ENCODE measurements around the gene CCDC85B.

DNA sequence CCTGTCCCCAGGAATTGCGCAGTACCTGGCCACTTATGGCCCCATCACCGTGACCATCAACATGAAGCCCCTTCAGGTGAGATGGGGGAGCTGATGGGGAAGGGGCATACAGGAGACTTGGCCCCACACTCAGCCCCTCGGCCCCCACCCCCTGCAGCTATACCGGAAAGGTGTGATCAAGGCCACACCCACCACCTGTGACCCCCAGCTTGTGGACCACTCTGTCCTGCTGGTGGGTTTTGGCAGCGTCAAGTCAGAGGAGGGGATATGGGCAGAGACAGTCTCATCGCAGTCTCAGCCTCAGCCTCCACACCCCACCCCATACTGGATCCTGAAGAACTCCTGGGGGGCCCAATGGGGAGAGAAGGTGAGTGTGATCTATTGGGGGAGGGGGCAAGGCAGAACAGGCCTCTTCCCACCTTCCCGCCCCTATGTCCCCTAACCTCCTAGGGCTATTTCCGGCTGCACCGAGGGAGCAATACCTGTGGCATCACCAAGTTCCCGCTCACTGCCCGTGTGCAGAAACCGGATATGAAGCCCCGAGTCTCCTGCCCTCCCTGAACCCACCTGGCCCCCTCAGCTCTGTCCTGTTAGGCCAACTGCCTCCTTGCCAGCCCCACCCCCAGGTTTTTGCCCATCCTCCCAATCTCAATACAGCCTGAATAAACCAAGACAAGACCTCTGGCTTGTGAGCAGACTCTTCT is 7.3 kb upstream of the CCDC85B start:
- TF ChIP-seq, protein P1, sequence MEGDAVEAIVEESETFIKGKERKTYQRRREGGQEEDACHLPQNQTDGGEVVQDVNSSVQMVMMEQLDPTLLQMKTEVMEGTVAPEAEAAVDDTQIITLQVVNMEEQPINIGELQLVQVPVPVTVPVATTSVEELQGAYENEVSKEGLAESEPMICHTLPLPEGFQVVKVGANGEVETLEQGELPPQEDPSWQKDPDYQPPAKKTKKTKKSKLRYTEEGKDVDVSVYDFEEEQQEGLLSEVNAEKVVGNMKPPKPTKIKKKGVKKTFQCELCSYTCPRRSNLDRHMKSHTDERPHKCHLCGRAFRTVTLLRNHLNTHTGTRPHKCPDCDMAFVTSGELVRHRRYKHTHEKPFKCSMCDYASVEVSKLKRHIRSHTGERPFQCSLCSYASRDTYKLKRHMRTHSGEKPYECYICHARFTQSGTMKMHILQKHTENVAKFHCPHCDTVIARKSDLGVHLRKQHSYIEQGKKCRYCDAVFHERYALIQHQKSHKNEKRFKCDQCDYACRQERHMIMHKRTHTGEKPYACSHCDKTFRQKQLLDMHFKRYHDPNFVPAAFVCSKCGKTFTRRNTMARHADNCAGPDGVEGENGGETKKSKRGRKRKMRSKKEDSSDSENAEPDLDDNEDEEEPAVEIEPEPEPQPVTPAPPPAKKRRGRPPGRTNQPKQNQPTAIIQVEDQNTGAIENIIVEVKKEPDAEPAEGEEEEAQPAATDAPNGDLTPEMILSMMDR (IDR thresholded peaks at IDR 0.05): no peak
- TF ChIP-seq POLR2A (IDR thresholded peaks at IDR 0.05; ENCODE audit: low read depth) (no peak), EP300 (IDR thresholded peaks at IDR 0.05) (no peak), POLR2AphosphoS5 (IDR thresholded peaks at IDR 0.05) (no peak)

Measured in esophagus muscularis mucosa (tissue), 4 donors.